HG02610 (cell line): ENCODE results near the gene LRMDA.

Experiments used
- ATAC-seq: cut with Tn5 transposase; IDR thresholded peaks from one replicate; pipeline ENCODE4 v1.9.1; 2021; ENCODE audit warnings: mild to moderate bottlenecking, moderate library complexity; ENCODE audit not compliant: unreplicated experiment

The LRMDA gene

DNA sequence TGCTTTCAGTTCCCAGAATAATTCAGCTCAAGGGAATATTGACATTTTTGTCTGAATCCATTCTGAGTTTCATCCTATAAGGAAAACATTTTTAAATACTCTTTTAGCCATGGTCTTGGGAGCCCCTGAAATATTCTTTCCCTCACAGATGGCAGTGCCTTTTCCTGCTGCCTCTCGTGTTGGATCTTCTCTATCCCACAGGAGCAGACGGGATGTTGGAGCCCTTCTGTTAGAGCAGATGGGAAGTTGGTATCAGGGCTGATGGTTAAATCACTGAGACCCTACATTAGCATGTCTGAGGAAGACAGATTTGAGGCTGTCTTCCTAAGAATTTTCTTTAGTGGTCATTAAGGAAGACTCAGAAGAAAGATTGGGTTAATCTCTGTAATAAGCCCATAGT is 737.8 kb downstream of the LRMDA start:
- no peak for ATAC-seq

DNA sequence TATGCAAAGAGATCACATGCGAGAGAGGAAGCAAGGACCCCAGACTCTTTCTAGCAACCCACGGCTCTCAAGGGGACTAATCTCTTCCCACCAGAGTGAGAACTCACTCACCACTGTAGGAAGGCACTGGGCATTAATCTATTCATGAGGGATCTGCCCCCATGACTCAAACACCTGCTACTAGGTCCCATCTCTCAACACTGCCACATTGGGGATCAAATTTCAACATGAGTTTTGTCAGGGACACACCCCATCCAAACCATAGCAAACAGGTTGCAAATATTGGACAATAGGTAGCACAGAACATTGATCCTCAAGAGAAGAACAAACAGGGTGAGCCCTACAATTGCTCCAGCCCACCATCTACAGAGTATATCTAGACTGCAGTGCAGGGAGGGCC is 740.6 kb downstream of the LRMDA start:
- no peak for ATAC-seq

DNA sequence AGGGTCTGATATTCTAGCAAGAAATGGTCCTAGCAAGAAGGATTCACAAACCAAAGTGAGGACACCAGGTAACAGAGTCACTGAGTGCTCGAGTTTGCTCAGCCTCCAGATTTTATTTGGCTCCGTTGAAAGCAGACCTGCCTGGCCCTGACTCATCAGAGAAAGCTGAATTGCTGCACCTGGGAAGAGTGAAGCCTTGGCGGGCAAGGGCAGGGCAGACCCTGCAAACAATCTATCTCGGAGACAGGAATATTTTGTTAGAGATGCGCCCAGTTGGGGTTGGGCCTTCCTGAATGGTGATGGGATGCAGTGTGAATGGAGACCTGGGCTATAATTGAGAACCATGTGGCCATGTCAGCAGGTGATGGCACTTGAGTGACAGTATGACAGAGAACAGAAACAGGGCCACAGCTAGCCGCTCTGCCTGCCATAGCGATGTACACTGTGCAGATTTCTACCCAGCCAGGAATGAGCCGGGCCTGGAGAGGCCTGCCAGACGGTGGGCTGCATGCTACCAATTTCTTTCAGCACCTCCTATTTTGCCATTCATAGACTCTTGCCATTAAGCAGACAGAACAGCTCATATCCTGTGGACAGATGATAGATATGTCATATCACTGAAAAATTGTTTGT is 744.2 kb downstream of the LRMDA start:
- no peak for ATAC-seq

GRCh38 chr10:76176166-76176550 is 744.7 kb downstream of the LRMDA start:
- ATAC-seq = no peak

DNA sequence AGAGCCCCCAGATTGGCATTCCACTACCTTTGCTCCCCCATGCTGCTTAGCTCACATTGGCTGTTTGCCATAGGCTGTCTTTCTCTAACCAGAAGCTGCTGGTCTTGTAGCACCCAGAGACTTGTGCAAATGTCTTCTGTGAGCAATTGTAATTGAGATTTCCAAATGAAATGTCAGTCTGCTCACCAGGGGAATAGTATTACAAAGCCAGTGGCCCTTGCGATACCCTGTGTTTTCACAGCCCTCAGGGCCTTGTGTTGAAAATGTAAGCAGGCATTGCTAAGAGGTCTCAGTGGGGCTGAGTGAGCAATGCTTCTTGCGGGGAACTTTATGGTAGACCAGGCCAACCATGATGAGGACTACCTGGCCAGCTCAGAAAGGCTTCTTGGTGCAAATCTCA is 746.5 kb downstream of the LRMDA start:
- no peak for ATAC-seq

DNA sequence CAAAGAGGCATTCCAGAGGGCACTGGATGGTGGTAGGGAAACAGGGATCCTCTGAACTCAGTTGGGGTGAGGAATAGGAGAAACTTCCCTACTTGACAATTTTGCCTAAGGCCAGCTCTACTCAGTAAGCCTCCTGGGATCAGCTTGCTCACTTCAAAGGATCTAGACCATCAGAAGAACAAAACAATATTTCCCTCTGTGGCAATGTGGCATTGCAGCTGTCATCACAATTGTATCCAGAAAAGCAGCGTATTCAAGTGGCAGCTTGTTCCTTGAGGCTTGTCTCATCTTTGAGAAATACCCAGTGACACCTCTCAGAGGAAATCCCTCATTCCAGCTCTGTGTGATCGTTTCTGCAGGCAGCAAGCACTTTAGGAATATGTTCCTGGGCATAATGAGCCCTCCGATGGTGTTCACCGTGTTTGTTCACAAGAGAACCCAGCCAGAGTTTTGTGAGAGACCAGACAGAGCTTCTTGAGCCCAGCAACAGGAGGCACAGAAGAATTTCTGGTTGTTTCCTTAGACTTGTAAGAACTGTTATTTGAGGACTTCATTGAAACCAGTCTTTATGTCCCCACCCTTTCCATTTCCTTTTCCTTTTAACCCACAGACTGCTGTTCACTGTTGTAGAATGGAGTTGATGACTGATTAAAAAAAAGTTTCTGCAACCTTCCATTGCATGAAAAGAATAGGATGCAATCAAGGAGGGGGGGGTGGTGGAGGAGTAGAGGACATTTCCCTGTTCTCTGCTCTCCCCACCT is 747.3 kb downstream of the LRMDA start:
- no peak for ATAC-seq

DNA sequence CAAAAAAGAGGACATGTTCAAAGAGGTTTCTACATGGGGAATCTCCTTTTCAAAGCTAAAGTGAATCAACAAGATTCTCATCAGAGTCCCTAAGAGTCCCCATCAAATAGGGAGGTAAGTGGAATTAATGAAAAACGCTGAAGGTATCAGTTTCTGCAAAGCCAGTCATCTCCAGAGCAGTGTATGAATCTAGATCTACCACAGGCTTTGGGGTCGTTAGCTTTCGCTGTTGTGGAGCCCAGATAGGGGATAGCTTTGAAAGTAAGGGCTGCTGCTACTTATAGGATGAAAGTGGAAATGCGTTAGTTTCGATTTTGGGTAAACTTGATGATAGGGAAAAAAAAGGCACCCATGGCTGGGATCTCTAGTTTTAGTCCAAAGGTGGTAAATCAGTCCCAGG is 748.4 kb downstream of the LRMDA start:
- ATAC-seq = no peak

DNA sequence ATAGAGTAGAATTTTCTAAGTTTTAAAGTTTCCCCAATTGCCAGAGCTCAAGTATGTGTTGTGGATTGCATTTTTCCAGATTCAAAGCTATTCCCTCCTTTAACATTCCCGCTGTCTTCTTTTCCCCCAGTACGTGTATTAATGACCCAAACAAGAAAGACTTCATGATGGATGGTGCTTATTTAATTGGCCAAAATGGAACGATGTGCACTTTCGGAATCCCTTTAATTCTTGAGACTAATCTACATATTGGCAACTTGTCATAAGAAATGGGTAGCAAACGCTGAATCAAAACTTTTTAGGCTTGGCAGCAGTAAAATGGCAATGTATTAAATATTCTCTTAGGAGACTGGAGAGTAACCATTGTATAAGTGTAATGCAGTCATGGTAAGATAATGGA is 753.2 kb downstream of the LRMDA start:
- no peak for ATAC-seq

DNA sequence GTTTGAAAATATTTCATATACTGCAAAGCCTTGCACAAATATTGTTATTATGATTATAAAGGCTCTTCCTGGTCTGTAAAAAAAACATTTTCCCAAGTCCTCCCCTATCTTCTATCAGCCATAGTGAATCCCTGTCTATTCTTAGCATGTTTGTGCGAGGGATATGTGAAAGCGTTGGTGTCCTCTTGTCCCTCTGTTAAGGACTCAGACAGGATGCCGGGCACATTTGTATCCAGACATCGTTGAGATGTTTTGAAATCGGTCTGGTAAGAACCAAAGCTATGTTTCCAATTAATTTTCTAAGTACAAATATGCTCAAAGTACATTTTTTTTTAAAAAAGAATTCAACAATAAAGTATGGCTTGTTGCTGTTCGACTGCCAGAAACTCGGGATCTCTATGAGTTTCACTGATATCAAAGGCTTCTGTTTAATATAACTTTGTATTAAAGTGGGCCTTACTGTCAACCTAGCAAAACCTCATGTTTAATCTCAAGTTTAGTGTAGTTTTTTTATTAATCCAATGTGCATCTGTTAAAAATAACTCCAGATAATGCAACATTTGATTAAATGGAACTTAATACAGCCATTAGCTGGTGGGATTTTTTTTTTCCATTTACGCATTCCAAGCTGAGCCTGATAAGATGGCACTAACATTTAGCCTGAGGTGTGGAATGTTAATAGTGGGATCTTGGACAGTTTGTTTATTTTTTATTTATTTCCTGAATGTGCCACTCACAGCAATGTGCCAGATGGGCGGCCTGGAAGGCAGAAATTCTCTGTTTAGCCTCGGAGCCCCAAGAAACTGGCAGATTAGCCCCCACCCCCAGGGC is 754.3 kb downstream of the LRMDA start:
- no peak for ATAC-seq

- no peak for ATAC-seq
Measured at GRCh38 chr10:76188216-76188615, 756.8 kb downstream of the LRMDA start.

GRCh38 chr10:76190634-76191270 is 759.3 kb downstream of the LRMDA start:
- no peak for ATAC-seq

DNA sequence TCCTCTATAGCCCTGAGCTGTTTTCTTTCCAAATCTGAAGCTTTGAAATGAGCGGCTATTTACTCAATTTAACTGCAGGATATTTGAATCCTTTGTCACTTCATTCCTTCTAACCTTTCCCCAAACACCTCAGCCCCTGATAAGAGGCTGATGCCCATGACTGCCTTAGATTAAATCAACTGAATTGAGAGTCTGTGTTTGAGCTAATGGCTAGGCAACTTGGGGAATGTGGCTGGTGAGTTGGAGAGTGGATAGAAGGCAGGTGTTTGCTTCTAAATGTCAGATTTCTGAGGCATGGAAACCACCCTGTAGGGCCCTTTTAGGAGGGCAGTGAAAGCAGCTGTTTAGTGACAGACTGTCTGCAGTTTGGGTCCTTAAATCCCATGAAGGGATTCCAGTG is 759.9 kb downstream of the LRMDA start:
- ATAC-seq = no peak

DNA sequence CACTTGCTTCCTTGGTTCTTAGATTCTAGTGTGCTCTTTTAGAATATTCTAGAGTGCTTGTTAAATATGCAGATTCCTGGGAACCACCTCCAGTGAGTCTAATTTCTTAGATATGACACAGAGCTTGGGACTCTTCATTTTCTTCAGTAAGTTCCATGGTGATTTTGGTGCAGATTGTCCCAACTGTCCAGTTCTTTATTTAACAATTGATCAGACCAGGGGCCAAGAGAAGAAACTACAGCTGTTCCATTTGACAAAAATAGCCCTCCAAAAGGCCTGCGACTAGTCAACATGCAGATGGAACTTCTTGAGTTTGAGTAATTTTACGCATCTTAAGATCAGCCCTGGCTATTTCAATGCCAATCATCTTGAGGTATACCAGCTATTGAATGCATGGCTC is 760.7 kb downstream of the LRMDA start:
- no peak for ATAC-seq

DNA sequence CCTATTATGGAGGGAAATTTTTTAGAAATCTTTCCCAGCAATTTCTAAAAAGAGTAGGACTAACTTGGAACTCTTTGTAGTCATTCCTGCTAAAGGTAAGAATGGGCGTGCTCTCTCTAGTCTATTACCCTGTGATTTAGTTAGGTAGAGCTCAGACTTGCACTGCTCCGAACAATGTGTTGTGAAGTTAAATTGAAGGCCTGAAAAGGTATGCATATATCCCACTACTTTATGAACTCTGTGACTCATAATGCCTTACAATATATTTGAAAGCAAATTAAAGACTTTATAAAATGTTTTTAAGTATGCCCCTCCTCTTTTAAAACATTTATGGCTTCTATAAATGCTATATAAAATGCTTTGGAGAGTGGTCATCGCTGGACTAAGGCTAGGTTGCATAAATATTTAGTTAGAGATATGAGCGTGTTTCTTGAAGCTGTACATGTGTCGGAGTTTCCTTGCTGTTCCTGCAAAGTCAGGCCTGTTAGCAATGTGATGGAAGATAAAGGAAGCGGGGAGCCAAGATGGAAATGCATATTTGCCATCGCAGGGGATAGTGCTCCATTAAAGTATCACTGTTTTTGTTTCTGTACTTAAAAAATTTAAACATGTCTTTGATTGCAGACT is 761.4 kb downstream of the LRMDA start:
- ATAC-seq = no peak

GRCh38 chr10:76195654-76196390 is 764.4 kb downstream of the LRMDA start:
- ATAC-seq = no peak

- no peak for ATAC-seq
Measured at GRCh38 chr10:76197293-76197692, 765.9 kb downstream of the LRMDA start.

DNA sequence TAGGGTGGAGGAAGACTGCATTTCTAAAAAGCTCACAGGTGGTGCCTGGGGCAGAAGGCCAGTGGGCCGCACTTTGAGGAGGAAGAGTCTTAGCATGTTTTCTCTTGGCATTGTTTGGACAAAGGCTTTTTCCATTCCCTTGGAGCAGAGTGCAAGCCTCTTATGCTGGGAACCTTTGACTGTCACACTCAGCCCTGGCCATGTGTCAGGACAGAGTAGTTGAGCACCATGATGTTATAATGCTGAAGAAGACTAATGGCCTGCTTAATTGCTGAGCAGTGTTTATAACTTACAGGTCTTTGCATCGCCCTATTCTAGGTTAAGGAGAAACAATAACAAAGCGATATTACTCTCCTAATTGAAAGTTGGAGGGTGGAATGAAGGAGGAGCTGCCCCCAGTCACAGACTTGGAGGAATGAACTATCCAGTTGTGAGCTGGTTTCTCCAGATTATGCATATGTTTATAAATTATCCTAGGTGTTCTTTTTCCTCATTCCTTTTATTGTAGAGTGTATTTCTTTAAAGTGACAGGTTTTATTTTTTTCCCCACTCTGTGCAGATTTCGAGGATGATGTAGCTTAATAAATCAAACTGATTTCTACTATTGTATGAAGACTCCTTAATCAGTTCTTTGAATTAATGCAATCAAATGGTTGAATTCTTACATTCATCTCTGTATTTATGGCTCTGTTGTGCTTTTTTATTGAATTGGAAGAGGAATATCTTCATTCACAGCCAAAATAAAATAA is 767.0 kb downstream of the LRMDA start:
- ATAC-seq = no peak

GRCh38 chr10:76201962-76202361 is 770.5 kb downstream of the LRMDA start:
- ATAC-seq = no peak

DNA sequence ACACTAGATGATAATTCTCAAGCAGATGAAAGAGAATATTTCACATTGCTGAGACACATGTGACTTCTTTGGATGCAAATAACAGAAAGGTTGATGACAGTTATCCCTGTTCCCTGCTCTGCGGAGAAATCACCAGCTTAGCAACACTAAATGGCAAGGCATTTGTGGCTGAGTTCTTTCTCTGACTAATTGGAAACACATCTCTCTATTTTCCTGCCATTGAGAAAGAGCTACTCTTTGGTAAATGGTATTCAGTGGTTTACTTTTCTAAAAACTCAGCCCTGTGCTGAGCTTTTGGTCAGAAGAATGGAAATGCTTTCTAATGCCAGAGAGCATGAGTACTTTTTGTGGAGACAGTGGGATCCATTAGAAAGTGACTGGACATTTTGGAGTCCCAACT is 771.4 kb downstream of the LRMDA start:
- no peak for ATAC-seq

- no peak for ATAC-seq
Measured at GRCh38 chr10:76205361-76205760, 773.9 kb downstream of the LRMDA start.
